Liver (tissue), 9 donors: ENCODE measurements around the gene ADGRG1. TPM values are rescaled to one million over a fixed set of nuclear protein-coding genes. Genes with fewer than 3 reads are reported as not detected.

Source experiments
- DNase-seq: peaks from one replicate; pipeline ENCODE4 v3.0.0-alpha.2; 2017; ENCODE audit warnings: low spot score
- H3K27ac ChIP-seq, 2 donors: one replicate each; pipeline ENCODE4 v1.7.0; 2013; ENCODE audit warnings: inconsistent platforms in 2 of 2, low read length in 2 of 2, control low read depth in 1 of 2, low read depth in 1 of 2, mild to moderate bottlenecking in 1 of 2
- H3K27me3 ChIP-seq, 4 donors: one replicate each; pipeline versions ENCODE4 v1.6.1 to v1.7.0; 2013; ENCODE audit warnings: low read length in 3 of 4, inconsistent platforms in 1 of 4, mild to moderate bottlenecking in 1 of 4, moderate library complexity in 1 of 4; ENCODE audit not compliant: control insufficient read depth in 4 of 4, insufficient read depth in 4 of 4
- H3K36me3 ChIP-seq, 4 donors: one replicate each; pipeline versions ENCODE4 v1.6.1 to v1.7.0; 2013; ENCODE audit warnings: low read length in 3 of 4, mild to moderate bottlenecking in 3 of 4, low read depth in 1 of 4, moderate library complexity in 1 of 4; ENCODE audit not compliant: control insufficient read depth in 4 of 4, insufficient read depth in 3 of 4
- H3K4me1 ChIP-seq, 4 donors: one replicate each; pipeline versions ENCODE4 v1.6.1 to v1.7.0; 2013; ENCODE audit warnings: low read length in 3 of 4, mild to moderate bottlenecking in 3 of 4, moderate library complexity in 1 of 4; ENCODE audit not compliant: control insufficient read depth in 4 of 4, insufficient read depth in 4 of 4
- H3K4me3 ChIP-seq, 3 donors: one replicate each; pipeline versions ENCODE4 v1.6.1 to v1.7.0; 2013; ENCODE audit warnings: low read length in 3 of 3, control low read depth in 1 of 3, low read depth in 1 of 3, mild to moderate bottlenecking in 1 of 3
- H3K9ac ChIP-seq, 2 donors: one replicate each; pipeline ENCODE4 v1.7.0; 2013; ENCODE audit warnings: low read length in 2 of 2, mild to moderate bottlenecking in 2 of 2, moderate library complexity in 2 of 2, control low read depth in 1 of 2, low read depth in 1 of 2
- H3K9me3 ChIP-seq, 4 donors: one replicate each; pipeline versions ENCODE4 v1.6.1 to v1.7.0; 2013; ENCODE audit warnings: low read length in 3 of 4; ENCODE audit not compliant: control insufficient read depth in 4 of 4
- CTCF ChIP-seq: fragments of 150-350 bp; IDR thresholded peaks from 2 replicates; pipeline ENCODE4 v1.5.1; 2017; ENCODE audit warnings: improper control_type of control experiment, low read depth, low read length; ENCODE audit not compliant: missing input control
- EGR1 ChIP-seq, 2 donors: IDR thresholded peaks; 2 replicates each; pipeline ENCODE4 v1.6.1; 2016 to 2018; ENCODE audit warnings: antibody characterized with exemption in 2 of 2, low read depth in 2 of 2
- FOXA1 ChIP-seq: IDR thresholded peaks from 2 replicates; pipeline ENCODE4 v1.6.1; 2016; ENCODE audit warnings: antibody characterized with exemption
- GABPA ChIP-seq, 2 donors: IDR thresholded peaks in 1 of 2; conservative IDR thresholded peaks in 1 of 2; 2 replicates each; pipeline ENCODE4 v1.6.1; 2016; ENCODE audit warnings: antibody characterized with exemption in 2 of 2, mild to moderate bottlenecking in 1 of 2, moderate library complexity in 1 of 2
- HNF4G ChIP-seq: IDR thresholded peaks from 2 replicates; pipeline ENCODE4 v1.6.1; 2016; ENCODE audit warnings: antibody characterized with exemption
- MAX ChIP-seq: IDR thresholded peaks from 2 replicates; pipeline ENCODE4 v1.6.1; 2016; ENCODE audit warnings: antibody characterized with exemption
- NR2F2 ChIP-seq: IDR thresholded peaks from 2 replicates; pipeline ENCODE4 v1.6.1; 2016; ENCODE audit warnings: antibody characterized with exemption
- RAD21 ChIP-seq, 2 donors: IDR thresholded peaks; 2 replicates each; pipeline ENCODE4 v1.6.1; 2016; ENCODE audit warnings: antibody characterized with exemption in 2 of 2, mild to moderate bottlenecking in 2 of 2
- REST ChIP-seq: IDR thresholded peaks from 2 replicates; pipeline ENCODE4 v1.6.1; 2016; ENCODE audit warnings: antibody characterized with exemption, mild to moderate bottlenecking
- RXRA ChIP-seq, 2 donors: IDR thresholded peaks; 2 replicates each; pipeline ENCODE4 v1.6.1; 2017 to 2018; ENCODE audit warnings: antibody characterized with exemption in 2 of 2, mild to moderate bottlenecking in 1 of 2
- SP1 ChIP-seq: IDR thresholded peaks from 2 replicates; pipeline ENCODE4 v1.6.1; 2018; ENCODE audit warnings: antibody characterized with exemption, mild to moderate bottlenecking
- ZBTB33 ChIP-seq: IDR thresholded peaks from 2 replicates; pipeline ENCODE4 v1.6.1; 2016; ENCODE audit warnings: antibody characterized with exemption
- WGBS: extraction: QIAGEN DNeasy Blood & Tissue Kit; methylation state at CpG from one replicate; pipeline ENCODE4 v1.1.7; 2013; 5-methylcytosine and 5-hydroxymethylcytosine counted together
- polyA plus RNA-seq, 2 donors: library from polyadenylated mRNA; stranded (reverse) in 1 of 2; unstranded in 1 of 2; fragments of 200-250 nt in 1 of 2; fragments of >200 nt in 1 of 2; fragmentation: Nextera tagmentation in 1 of 2; extraction: Ambion mirVana in 1 of 2; gene quantifications; one replicate each; pipeline versions ENCODE4 v1.2.1 to v1.2.3, GENCODE V29; 2013 to 2015
- total RNA-seq, 2 donors: library from RNA; depleted of rRNA; stranded (reverse); fragments of >200 nt; gene quantifications; one replicate each; pipeline ENCODE4 v1.2.3, GENCODE V29; 2014
- donor health status: healthy.
- donor health status: healthy.
- donor health status: healthy.
- donor health status: healthy.
- donor health status: healthy.

Gene ADGRG1
- total and polyA plus RNA-seq, 4 donors, result 1.7 to 3.3 (median 2.0) TPM

GRCh38 chr16:57661510-57661909, 33.1 kb downstream of the ADGRG1 start:
- no peak overlapping the region for H3K4me3 ChIP-seq
- H3K27me3 ChIP-seq, result no peaks in the 10 kb centered on the region
- no peak for DNase-seq
- WGBS, result 94% methylated on average over 7 of the region's 7 CpGs
- no peaks in the 10 kb centered on the region for H3K4me1 ChIP-seq
- no peak overlapping the region for H3K9ac ChIP-seq
- TF ChIP-seq EGR1 (IDR thresholded peaks at IDR 0.05; ENCODE audit: low read depth in 2 of 2), result no peak
- TF ChIP-seq SP1, result no peak
- TF ChIP-seq HNF4G, result no peak
- TF ChIP-seq ZBTB33, result no peak
- no peak for TF ChIP-seq RXRA (IDR thresholded peaks at IDR 0.05)
- no peak for TF ChIP-seq CTCF
- TF ChIP-seq NR2F2, result no peak
- TF ChIP-seq REST, result no peak
- no peak for TF ChIP-seq MAX
- no peaks in the 10 kb centered on the region for H3K36me3 ChIP-seq
- no peaks in the 10 kb centered on the region for H3K9me3 ChIP-seq
- H3K27ac ChIP-seq, result no peak overlapping the region

GRCh38 chr16:57661936-57662906, 33.8 kb downstream of the ADGRG1 start:
- Histone ChIP-seq H3K9ac (no peak overlapping the region), H3K4me3 (no peak overlapping the region), H3K36me3 (no peaks in the 10 kb centered on the region), H3K9me3 (no peaks in the 10 kb centered on the region), H3K4me1 (peaks cover 0 to 3% (median 2%) of the 10 kb centered on the region in 4 donors), H3K27ac (no peak overlapping the region), H3K27me3 (no peaks in the 10 kb centered on the region)
- TF ChIP-seq RAD21 (IDR thresholded peaks at IDR 0.05) (no peak), FOXA1 (no peak), GABPA (IDR thresholded peaks at IDR 0.05 in 1 of 2, conservative IDR thresholded peaks at IDR 0.05 in 1 of 2) (no peak)
- no peak for DNase-seq
- 93% methylated on average over 20 of the region's 20 CpGs for WGBS
